H9 (cell line): ENCODE results near the gene CERS1. TPM values are rescaled to one million over a fixed set of nuclear protein-coding genes. Genes with fewer than 3 reads are reported as not detected.
A peak's percentile ranks its signal among the peaks of the same experiment; 100 is the strongest.

Experiments
- DNase-seq: peaks from one replicate; pipeline ENCODE4 v3.0.0-alpha.2; 2017
- H2AFZ ChIP-seq: one replicate; pipeline ENCODE4 v1.6.1; 2013; ENCODE audit warnings: mild to moderate bottlenecking, low read length, control low read depth, moderate library complexity
- H2AK5ac ChIP-seq: 2 replicates; pipeline ENCODE4 v1.6.1; 2013; ENCODE audit warnings: low read length, control low read depth, mixed read lengths; ENCODE audit not compliant: insufficient read length
- H2BK120ac ChIP-seq: one replicate; pipeline ENCODE4 v1.6.1; 2013; ENCODE audit warnings: low read depth, mild to moderate bottlenecking, low read length, control low read depth, inconsistent platforms; ENCODE audit not compliant: poor library complexity, severe bottlenecking
- H2BK12ac ChIP-seq: 2 replicates; pipeline ENCODE4 v1.6.1; 2013; ENCODE audit warnings: low read length, control low read depth, mixed read lengths, low read depth; ENCODE audit not compliant: insufficient read length
- H2BK15ac ChIP-seq: 2 replicates; pipeline ENCODE4 v1.6.1; 2013; ENCODE audit warnings: low read depth, low read length, control low read depth
- H2BK20ac ChIP-seq: one replicate; pipeline ENCODE4 v1.6.1; 2013; ENCODE audit warnings: low read depth, mild to moderate bottlenecking, low read length, control low read depth, inconsistent platforms; ENCODE audit not compliant: poor library complexity, severe bottlenecking
- H2BK5ac ChIP-seq: 2 replicates; pipeline ENCODE4 v1.6.1; 2013; ENCODE audit warnings: low read length, control low read depth, mixed read lengths; ENCODE audit not compliant: insufficient read length
- H3K14ac ChIP-seq: 2 replicates; pipeline ENCODE4 v1.6.1; 2013; ENCODE audit warnings: low read length, control low read depth; ENCODE audit not compliant: insufficient read depth
- H3K18ac ChIP-seq: 2 replicates; pipeline ENCODE4 v1.6.1; 2013; ENCODE audit warnings: low read depth, mild to moderate bottlenecking, mixed read lengths, low read length, control low read depth; ENCODE audit not compliant: insufficient read length
- H3K23ac ChIP-seq: 2 replicates; pipeline ENCODE4 v1.6.1; 2013; ENCODE audit warnings: low read length, control low read depth, mixed read lengths, low read depth; ENCODE audit not compliant: insufficient read length
- H3K23me2 ChIP-seq: 2 replicates; pipeline ENCODE4 v1.6.1; 2013; ENCODE audit warnings: low read depth, mild to moderate bottlenecking, mixed read lengths, low read length, control low read depth; ENCODE audit not compliant: insufficient read length, poor library complexity, severe bottlenecking
- H3K27ac ChIP-seq: 2 replicates; pipeline ENCODE4 v1.5.1; 2013; ENCODE audit warnings: low read length, control low read depth, mixed read lengths, low read depth; ENCODE audit not compliant: insufficient read length
- H3K27me3 ChIP-seq: 2 replicates; pipeline ENCODE4 v1.6.1; 2013; ENCODE audit warnings: low read length, control low read depth, inconsistent platforms; ENCODE audit not compliant: insufficient read depth
- H3K4ac ChIP-seq: 2 replicates; pipeline ENCODE4 v1.6.1; 2013; ENCODE audit warnings: low read depth, mild to moderate bottlenecking, control low read depth, inconsistent platforms, low read length, moderate library complexity
- H3K4me1 ChIP-seq: 2 replicates; pipeline ENCODE4 v1.6.1; 2013; ENCODE audit warnings: low read length, control low read depth, inconsistent platforms; ENCODE audit not compliant: insufficient read depth
- H3K4me2 ChIP-seq: 2 replicates; pipeline ENCODE4 v1.6.1; 2013; ENCODE audit warnings: low read length, control low read depth, mixed read lengths; ENCODE audit not compliant: insufficient read length, insufficient read depth
- H3K56ac ChIP-seq: 2 replicates; pipeline ENCODE4 v1.6.1; 2013; ENCODE audit warnings: low read depth, mild to moderate bottlenecking, mixed read lengths, low read length, control low read depth; ENCODE audit not compliant: insufficient read length
- H3K79me1 ChIP-seq: 2 replicates; pipeline ENCODE4 v1.6.1; 2013; ENCODE audit warnings: low read depth, mild to moderate bottlenecking, moderate library complexity, low read length, control low read depth, inconsistent platforms; ENCODE audit not compliant: insufficient read depth, poor library complexity, severe bottlenecking
- H3K79me2 ChIP-seq: 2 replicates; pipeline ENCODE4 v1.6.1; 2013; ENCODE audit warnings: low read length, control low read depth, inconsistent platforms; ENCODE audit not compliant: insufficient read depth
- H3K9ac ChIP-seq: 2 replicates; pipeline ENCODE4 v1.6.1; 2013; ENCODE audit warnings: low read length, control low read depth, mixed read lengths; ENCODE audit not compliant: insufficient read length; ENCODE audit errors: extremely low read depth
- H3K9me3 ChIP-seq: one replicate; pipeline ENCODE4 v1.6.1; 2013; ENCODE audit warnings: low read depth, low read length, inconsistent platforms; ENCODE audit not compliant: control insufficient read depth
- H3T11ph ChIP-seq: one replicate; pipeline ENCODE4 v1.6.1; 2013; ENCODE audit warnings: mild to moderate bottlenecking, low read length, control low read depth, inconsistent platforms
- H4K20me1 ChIP-seq: one replicate; pipeline ENCODE4 v1.6.1; 2013; ENCODE audit not compliant: control insufficient read depth, insufficient read length, insufficient read depth
- H4K5ac ChIP-seq: 2 replicates; pipeline ENCODE4 v1.6.1; 2013; ENCODE audit warnings: low read depth, mild to moderate bottlenecking, mixed read lengths, low read length, control low read depth; ENCODE audit not compliant: insufficient read length
- H4K8ac ChIP-seq: replicated peaks from 2 replicates; pipeline ENCODE4 v1.6.1; 2013; ENCODE audit warnings: low read length, control low read depth, mixed read lengths, low read depth; ENCODE audit not compliant: insufficient read length
- H4K91ac ChIP-seq: 2 replicates; pipeline ENCODE4 v1.6.1; 2013; ENCODE audit warnings: low read depth, mild to moderate bottlenecking, moderate library complexity, mixed read lengths, low read length, control low read depth; ENCODE audit not compliant: insufficient read length
- H3K27ac Mint-ChIP-seq, 3 experiments: 2 replicates in 2 of 3; 3 replicates in 1 of 3; pipeline ENCODE4 v1.8.0; 2020 to 2021; ENCODE audit warnings: mixed read lengths in 3 of 3, mild to moderate bottlenecking in 1 of 3, moderate library complexity in 1 of 3
- H3K27me3 Mint-ChIP-seq: 2 replicates; pipeline ENCODE4 v1.8.0; 2021; ENCODE audit warnings: low read depth, mild to moderate bottlenecking, moderate library complexity, mixed read lengths
- H3K36me3 Mint-ChIP-seq, 3 experiments: 2 replicates in 2 of 3; 3 replicates in 1 of 3; pipeline ENCODE4 v1.8.0; 2020 to 2021; ENCODE audit warnings: low read depth in 3 of 3, mixed read lengths in 3 of 3; ENCODE audit not compliant: insufficient read depth in 1 of 3
- H3K4me1 Mint-ChIP-seq, 2 experiments: 2 replicates each; pipeline ENCODE4 v1.8.0; 2020; ENCODE audit warnings: mixed read lengths in 2 of 2
- H3K4me3 Mint-ChIP-seq, 2 experiments: 2 replicates in 1 of 2; 3 replicates in 1 of 2; pipeline ENCODE4 v1.8.0; 2020 to 2021; ENCODE audit warnings: mild to moderate bottlenecking in 2 of 2, mixed read lengths in 2 of 2, moderate library complexity in 1 of 2
- H3K9me3 Mint-ChIP-seq, 2 experiments: 2 replicates in 1 of 2; 3 replicates in 1 of 2; pipeline ENCODE4 v1.8.0; 2020; ENCODE audit warnings: mild to moderate bottlenecking in 2 of 2, mixed read lengths in 2 of 2, moderate library complexity in 1 of 2
- WGBS: extraction: QIAGEN DNeasy Blood & Tissue Kit; methylation state at CpG from one replicate; pipeline ENCODE4 v1.1.7; 2013; ENCODE audit warnings: missing lambda C conversion rate, low lambda C conversion rate, mixed read lengths; ENCODE audit not compliant: insufficient read length; ENCODE audit errors: extremely low coverage; 5-methylcytosine and 5-hydroxymethylcytosine counted together
- total RNA-seq: library from RNA; stranded (reverse); gene quantifications from 2 replicates; pipeline ENCODE4 v1.2.1, GENCODE V29; 2021
- TF ChIP-seq, protein P1 (sequence below): fragments of 200-600 bp; sonication (generic); conservative IDR thresholded peaks from 3 replicates; pipeline ENCODE4 v1.8.0; 2021; ENCODE audit warnings: antibody characterized with exemption, mild to moderate bottlenecking

The CERS1 gene
- total RNA-seq, 1 experiment from 2014 or later = 19.3 TPM

DNA sequence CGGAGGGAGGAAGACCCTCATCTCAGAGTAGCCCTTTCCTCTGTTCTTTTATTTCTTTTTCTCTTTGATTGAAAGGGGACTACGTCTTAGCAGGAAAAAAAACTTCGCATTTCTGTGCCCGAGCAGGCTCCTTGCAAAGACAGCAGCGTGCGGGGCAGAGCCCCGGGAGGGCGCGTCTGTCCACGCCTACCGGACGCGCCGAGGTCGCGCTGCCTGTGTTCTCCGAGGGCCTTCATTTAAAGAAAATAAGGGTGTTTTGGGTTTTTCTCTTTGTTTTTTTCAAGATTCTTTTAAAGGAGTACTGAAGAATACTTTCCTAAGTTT, 29.2 kb downstream of the CERS1 start:
- Histone ChIP-seq H4K20me1 (no peaks in the 10 kb centered on the region), H3K4ac (no peak overlapping the region), H2BK5ac (no peak overlapping the region), H3K23ac (no peak overlapping the region), H4K91ac (no peak overlapping the region), H4K5ac (no peak overlapping the region), H3K18ac (no peak overlapping the region), H2BK12ac (no peak overlapping the region), H3K23me2 (no peaks in the 10 kb centered on the region), H3K27me3 (no peaks in the 10 kb centered on the region), H2BK15ac (no peak overlapping the region), H2BK20ac (no peak overlapping the region), H3T11ph (no peak overlapping the region), H2AFZ (no peak overlapping the region), H3K79me2 (no peaks in the 10 kb centered on the region), H4K8ac (no peak overlapping the region), H2BK120ac (no peak overlapping the region), H3K27ac (no peak overlapping the region), H3K79me1 (no peaks in the 10 kb centered on the region), H2AK5ac (no peak overlapping the region), H3K4me2 (no peak overlapping the region), H3K9ac (no peak overlapping the region), H3K4me1 (no peaks in the 10 kb centered on the region), H3K56ac (no peak overlapping the region), H3K9me3 (no peaks in the 10 kb centered on the region), H3K14ac (no peak overlapping the region)
- Mint-ChIP-seq H3K27ac (peak overlapping the region in 1 of 3 experiments; percentile 32; a peak in 2 of 7 replicates), H3K27me3 (no peaks in the 10 kb centered on the region), H3K4me3 (no peak overlapping the region), H3K4me1 (peaks cover 0 to 13% of the 10 kb centered on the region in 2 experiments; a peak in 2 of 4 replicates), H3K36me3 (peaks cover 17 to 56% (median 48%) of the 10 kb centered on the region in 3 experiments), H3K9me3 (no peaks in the 10 kb centered on the region)
- no CpG with 5 or more reads among the region's 17 CpGs for WGBS
- no peak for DNase-seq
- TF ChIP-seq, protein P1, sequence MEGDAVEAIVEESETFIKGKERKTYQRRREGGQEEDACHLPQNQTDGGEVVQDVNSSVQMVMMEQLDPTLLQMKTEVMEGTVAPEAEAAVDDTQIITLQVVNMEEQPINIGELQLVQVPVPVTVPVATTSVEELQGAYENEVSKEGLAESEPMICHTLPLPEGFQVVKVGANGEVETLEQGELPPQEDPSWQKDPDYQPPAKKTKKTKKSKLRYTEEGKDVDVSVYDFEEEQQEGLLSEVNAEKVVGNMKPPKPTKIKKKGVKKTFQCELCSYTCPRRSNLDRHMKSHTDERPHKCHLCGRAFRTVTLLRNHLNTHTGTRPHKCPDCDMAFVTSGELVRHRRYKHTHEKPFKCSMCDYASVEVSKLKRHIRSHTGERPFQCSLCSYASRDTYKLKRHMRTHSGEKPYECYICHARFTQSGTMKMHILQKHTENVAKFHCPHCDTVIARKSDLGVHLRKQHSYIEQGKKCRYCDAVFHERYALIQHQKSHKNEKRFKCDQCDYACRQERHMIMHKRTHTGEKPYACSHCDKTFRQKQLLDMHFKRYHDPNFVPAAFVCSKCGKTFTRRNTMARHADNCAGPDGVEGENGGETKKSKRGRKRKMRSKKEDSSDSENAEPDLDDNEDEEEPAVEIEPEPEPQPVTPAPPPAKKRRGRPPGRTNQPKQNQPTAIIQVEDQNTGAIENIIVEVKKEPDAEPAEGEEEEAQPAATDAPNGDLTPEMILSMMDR = no peak; the same call in 1 of the 3 replicates
